B cell (primary cell): ENCODE results near the gene FAM107B.

Experiments
- CTCF ChIP-seq: fragments of 200-600 bp; IDR thresholded peaks from one replicate; pipeline ENCODE4 v1.8.0; 2022; ENCODE audit warnings: antibody characterized with exemption, mild to moderate bottlenecking
- EZH2 ChIP-seq: IDR thresholded peaks from 2 replicates; pipeline ENCODE4 v1.6.1; 2012; ENCODE audit warnings: borderline replicate concordance, low read depth, mild to moderate bottlenecking, moderate library complexity, low read length; ENCODE audit not compliant: insufficient read depth, poor library complexity, severe bottlenecking

GRCh38 chr10:14569274-14570060 lies 205.2 kb downstream of the FAM107B start:
- no peak for TF ChIP-seq CTCF
- no peak for TF ChIP-seq EZH2
